Neuronal stem cell (in vitro differentiated cells): Measurements from ENCODE around the gene VPS13D.

Experiments used
- DNase-seq: peaks from one replicate; pipeline ENCODE4 v3.0.0-alpha.2; 2013; ENCODE audit warnings: low spot score
- H2AFZ ChIP-seq: one replicate; pipeline ENCODE4 v1.6.1; 2013; ENCODE audit warnings: mild to moderate bottlenecking, low read length, inconsistent platforms
- H2AK5ac ChIP-seq: 2 replicates; pipeline ENCODE4 v1.6.1; 2013; ENCODE audit warnings: low read depth, mild to moderate bottlenecking, inconsistent platforms, low read length, moderate library complexity, mixed read lengths
- H2BK120ac ChIP-seq: 2 replicates; pipeline ENCODE4 v1.6.1; 2013; ENCODE audit warnings: low read depth, mild to moderate bottlenecking, inconsistent platforms, low read length, moderate library complexity, mixed read lengths
- H2BK12ac ChIP-seq: one replicate; pipeline ENCODE4 v1.6.1; 2013; ENCODE audit warnings: low read length, inconsistent platforms
- H2BK15ac ChIP-seq: 2 replicates; pipeline ENCODE4 v1.6.1; 2013; ENCODE audit warnings: mild to moderate bottlenecking, low read length, inconsistent platforms, mixed read lengths
- H2BK5ac ChIP-seq: one replicate; pipeline ENCODE4 v1.6.1; 2013; ENCODE audit warnings: inconsistent platforms, mild to moderate bottlenecking, low read length, moderate library complexity
- H3K14ac ChIP-seq: one replicate; pipeline ENCODE4 v1.6.1; 2013; ENCODE audit warnings: low read length, inconsistent platforms
- H3K18ac ChIP-seq: 2 replicates; pipeline ENCODE4 v1.6.1; 2013; ENCODE audit warnings: low read length, inconsistent platforms
- H3K23ac ChIP-seq: 2 replicates; pipeline ENCODE4 v1.6.1; 2013; ENCODE audit warnings: low read depth, mild to moderate bottlenecking, mixed read lengths, low read length, inconsistent platforms; ENCODE audit not compliant: poor library complexity
- H3K27ac ChIP-seq: replicated peaks from 3 replicates; pipeline ENCODE4 v1.5.1; 2013; ENCODE audit warnings: low read length, inconsistent platforms
- H3K27me3 ChIP-seq, 3 experiments: 2 replicates each; pipeline ENCODE4 v1.6.1; 2013; ENCODE audit warnings: low read length in 3 of 3, mild to moderate bottlenecking in 2 of 3, inconsistent platforms in 1 of 3, low read depth in 1 of 3, mixed read lengths in 1 of 3, moderate library complexity in 1 of 3; ENCODE audit not compliant: control insufficient read depth in 3 of 3, insufficient read depth in 3 of 3
- H3K36me3 ChIP-seq, 2 donors: replicated peaks in 1 of 2; 2 replicates each; pipeline ENCODE4 v1.6.1; 2013; ENCODE audit warnings: low read length in 2 of 2; ENCODE audit not compliant: control insufficient read depth in 2 of 2, insufficient read depth in 2 of 2
- H3K4ac ChIP-seq: 2 replicates; pipeline ENCODE4 v1.6.1; 2013; ENCODE audit warnings: inconsistent platforms, mild to moderate bottlenecking, low read length, moderate library complexity
- H3K4me1 ChIP-seq, 2 donors: 1 replicate in 1 of 2; 2 replicates in 1 of 2; pipeline ENCODE4 v1.6.1; 2013; ENCODE audit warnings: low read length in 2 of 2, low read depth in 1 of 2; ENCODE audit not compliant: control insufficient read depth in 2 of 2, insufficient read depth in 1 of 2
- H3K4me2 ChIP-seq: one replicate; pipeline ENCODE4 v1.6.1; 2013; ENCODE audit warnings: mild to moderate bottlenecking, low read length, inconsistent platforms; ENCODE audit not compliant: insufficient read depth, poor library complexity, severe bottlenecking
- H3K4me3 ChIP-seq, 2 donors: 2 replicates each; pipeline ENCODE4 v1.5.1; 2013; ENCODE audit warnings: low read length in 2 of 2, mild to moderate bottlenecking in 2 of 2, inconsistent platforms in 1 of 2, moderate library complexity in 1 of 2
- H3K79me1 ChIP-seq: one replicate; pipeline ENCODE4 v1.6.1; 2013; ENCODE audit warnings: low read depth, mild to moderate bottlenecking, inconsistent platforms, low read length, moderate library complexity
- H3K9ac ChIP-seq: one replicate; pipeline ENCODE4 v1.6.1; 2013; ENCODE audit warnings: mild to moderate bottlenecking, low read depth, low read length, inconsistent platforms; ENCODE audit not compliant: poor library complexity
- H3K9me3 ChIP-seq, 2 donors: replicated peaks in 1 of 2; 2 replicates each; pipeline versions ENCODE3 to v1.6.1; 2013; ENCODE audit warnings: low read length in 2 of 2, mild to moderate bottlenecking in 2 of 2, inconsistent platforms in 1 of 2, low read depth in 1 of 2, mixed read lengths in 1 of 2, moderate library complexity in 1 of 2; ENCODE audit not compliant: control insufficient read depth in 2 of 2, insufficient read depth in 1 of 2
- H4K8ac ChIP-seq: one replicate; pipeline ENCODE4 v1.6.1; 2013; ENCODE audit warnings: low read depth, mild to moderate bottlenecking, inconsistent platforms, low read length, moderate library complexity
- H4K91ac ChIP-seq: one replicate; pipeline ENCODE4 v1.6.1; 2013; ENCODE audit warnings: low read length, low read depth, mild to moderate bottlenecking, inconsistent platforms; ENCODE audit not compliant: poor library complexity
- WGBS, 2 donors: extraction: QIAGEN DNeasy Blood & Tissue Kit; methylation state at CpG; one replicate each; pipeline ENCODE4 v1.1.7; 2013; ENCODE audit warnings: missing lambda C conversion rate in 2 of 2, mixed read lengths in 1 of 2; ENCODE audit not compliant: insufficient read length in 2 of 2, insufficient replicate concordance in 1 of 2; ENCODE audit errors: extremely low coverage in 2 of 2; 5-methylcytosine and 5-hydroxymethylcytosine counted together

The VPS13D gene

DNA sequence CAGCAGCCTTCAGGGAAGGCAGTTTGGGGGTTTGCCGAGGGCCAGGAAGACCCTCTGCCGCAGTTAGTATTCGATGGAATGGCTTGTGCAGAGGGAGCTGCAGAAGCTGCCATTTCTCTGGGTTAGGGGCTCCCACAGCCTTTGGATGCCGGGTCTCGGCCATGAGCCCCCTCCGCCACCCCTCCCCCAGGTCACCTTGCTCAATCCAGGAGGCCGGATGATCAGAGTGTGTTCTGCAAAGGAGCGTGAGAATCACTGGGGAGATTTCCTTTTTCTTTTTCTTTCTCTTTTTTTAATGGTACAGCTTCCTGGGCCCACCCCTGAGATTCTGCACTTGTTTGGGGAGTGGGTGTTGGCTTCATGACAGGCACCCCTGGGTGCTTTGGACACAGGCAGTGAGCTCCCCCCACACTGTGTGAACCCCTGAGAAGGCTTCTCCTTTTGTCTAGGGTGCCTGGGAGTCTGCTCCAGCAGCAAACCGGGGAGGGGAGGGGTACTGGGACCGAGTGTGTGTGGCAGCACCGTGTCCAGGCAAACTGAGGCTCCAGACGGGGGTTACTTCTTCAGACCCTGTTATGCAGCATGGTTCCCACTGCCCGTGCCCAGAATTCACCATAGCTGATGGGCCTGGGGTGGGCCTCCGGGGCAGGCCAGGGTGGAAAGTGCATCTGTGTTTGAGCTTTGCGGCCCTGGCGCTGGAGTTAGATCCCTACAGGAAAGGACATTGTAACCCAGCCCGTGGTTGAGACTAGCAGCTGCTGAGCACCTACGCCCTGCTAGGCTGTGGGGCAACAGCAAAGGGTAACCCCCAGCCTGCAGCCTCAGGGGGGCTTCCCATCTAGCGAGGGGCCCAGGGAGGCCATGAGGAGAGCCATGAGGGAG lies 44.6 kb upstream of the VPS13D start:
- H2BK5ac ChIP-seq = peak overlapping the region; percentile 89
- WGBS, 2 donors = no CpG with 5 or more reads among the region's 19 CpGs
- H2AK5ac ChIP-seq = peak overlapping the region; percentile 95
- H3K9ac ChIP-seq = no peak overlapping the region
- peak overlapping the region; percentile 99 for H2BK12ac ChIP-seq
- H3K4me3 ChIP-seq = no peak overlapping the region
- H3K4ac ChIP-seq = peak overlapping the region; percentile 98
- peak overlapping the region; percentile 57 for H2BK15ac ChIP-seq
- peak overlapping the region; percentile 84 for H2AFZ ChIP-seq
- peaks cover 0 to 3% of the 10 kb centered on the region in 2 donors for H3K9me3 ChIP-seq
- no peak overlapping the region for H4K8ac ChIP-seq
- H2BK120ac ChIP-seq = peak overlapping the region; percentile 90
- peak overlapping the region; percentile 44 for H3K23ac ChIP-seq
- H3K14ac ChIP-seq = peak overlapping the region; percentile 43
- no peaks in the 10 kb centered on the region for H3K79me1 ChIP-seq
- H3K27me3 ChIP-seq = no peaks in the 10 kb centered on the region
- DNase-seq = no peak
- H3K4me2 ChIP-seq = no peak overlapping the region
- H3K4me1 ChIP-seq = peaks cover 11 to 21% of the 10 kb centered on the region in 2 donors
- peak overlapping the region; percentile 90 for H4K91ac ChIP-seq
- H3K18ac ChIP-seq = peak overlapping the region; percentile 99
- H3K27ac ChIP-seq = peak overlapping the region; percentile 80
- H3K36me3 ChIP-seq = no peaks in the 10 kb centered on the region

DNA sequence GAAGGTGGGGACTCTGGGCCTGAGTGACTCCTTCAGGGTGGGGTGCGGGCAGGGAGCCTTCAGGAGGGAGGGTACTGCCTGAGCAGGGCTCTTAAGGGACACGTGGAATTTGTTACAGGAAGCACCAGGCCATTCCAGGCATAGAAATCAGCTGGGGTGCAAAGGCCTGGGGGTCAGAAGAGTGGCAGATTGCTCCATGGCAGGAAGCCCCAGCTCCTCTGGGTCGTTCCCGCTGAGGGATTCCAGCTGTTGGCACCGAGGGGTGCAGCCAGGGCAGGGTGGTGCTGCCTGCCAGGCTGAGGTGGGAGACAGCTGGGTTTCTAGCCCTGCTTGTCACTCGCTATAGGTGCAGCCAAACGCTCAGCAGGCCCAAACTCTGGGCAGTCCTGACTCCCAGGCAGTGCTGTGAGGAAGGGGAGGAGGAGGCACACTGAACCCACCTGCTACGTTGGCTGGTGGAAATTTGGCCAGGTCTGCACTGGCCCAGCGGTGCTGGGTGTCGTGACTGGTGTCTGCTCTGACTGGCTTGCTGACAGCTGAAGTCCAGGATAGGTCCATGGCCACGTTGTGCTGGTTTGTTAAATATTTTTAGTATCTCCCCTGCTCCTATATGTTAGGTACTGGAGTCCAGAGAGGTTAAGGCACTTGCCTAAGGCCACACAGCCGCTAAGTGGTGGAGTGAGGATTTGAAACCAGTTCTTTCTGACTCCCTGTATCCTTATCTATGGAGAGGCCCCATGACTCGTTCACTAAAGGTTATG lies 43.7 kb upstream of the VPS13D start:
- Histone ChIP-seq H4K91ac (peak overlapping the region; percentile 73), H3K4ac (peak overlapping the region; percentile 39), H3K4me3 (no peak overlapping the region), H3K4me2 (no peak overlapping the region), H3K4me1 (peaks cover 11 to 21% of the 10 kb centered on the region in 2 donors), H3K9ac (peak overlapping the region; percentile 64), H3K36me3 (no peaks in the 10 kb centered on the region), H2AFZ (peak overlapping the region; percentile 8), H4K8ac (no peak overlapping the region), H2AK5ac (peak overlapping the region; percentile 95), H2BK120ac (peak overlapping the region; percentile 90), H3K14ac (no peak overlapping the region), H3K9me3 (peaks cover 0 to 3% of the 10 kb centered on the region in 2 donors), H3K79me1 (no peaks in the 10 kb centered on the region), H3K27ac (no peak overlapping the region), H3K18ac (peak overlapping the region; percentile 58), H2BK5ac (peak overlapping the region; percentile 89), H3K23ac (peak overlapping the region; percentile 44), H2BK15ac (peak overlapping the region; percentile 57), H2BK12ac (peak overlapping the region; percentile 91), H3K27me3 (peaks cover 0 to 1% (median 0%) of the 10 kb centered on the region in 3 experiments)
- no peak for DNase-seq
- WGBS, 2 donors = no CpG with 5 or more reads among the region's 13 CpGs

DNA sequence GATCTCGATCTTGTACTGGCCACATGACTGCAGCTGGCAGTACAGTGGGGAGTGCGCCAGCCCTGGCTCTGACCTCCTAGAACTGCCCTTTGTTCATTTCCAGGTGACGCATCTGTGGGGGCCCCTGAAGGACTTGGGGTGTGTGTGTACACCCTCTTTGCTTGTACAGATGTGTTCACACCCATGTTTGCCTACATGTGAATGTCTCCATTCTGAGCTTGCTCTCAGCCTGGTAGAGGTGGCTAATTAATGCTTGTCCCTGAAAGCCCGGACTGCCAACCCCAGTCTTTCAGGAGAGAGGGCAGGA lies 43.2 kb upstream of the VPS13D start:
- DNase-seq = no peak
- Histone ChIP-seq H3K4me3 (no peak overlapping the region), H2AK5ac (no peak overlapping the region), H4K8ac (no peak overlapping the region), H2BK15ac (no peak overlapping the region), H3K9me3 (peaks cover 0 to 3% of the 10 kb centered on the region in 2 donors), H3K4ac (no peak overlapping the region), H3K4me2 (no peak overlapping the region), H2BK120ac (no peak overlapping the region), H2BK5ac (no peak overlapping the region), H2AFZ (no peak overlapping the region), H3K18ac (peak overlapping the region; percentile 33), H3K79me1 (no peaks in the 10 kb centered on the region), H3K27ac (no peak overlapping the region), H3K9ac (no peak overlapping the region), H3K14ac (no peak overlapping the region), H3K27me3 (peaks cover 0 to 2% (median 0%) of the 10 kb centered on the region in 3 experiments), H3K36me3 (no peaks in the 10 kb centered on the region), H3K23ac (no peak overlapping the region), H4K91ac (no peak overlapping the region), H2BK12ac (no peak overlapping the region), H3K4me1 (peaks cover 11 to 21% of the 10 kb centered on the region in 2 donors)
- no CpG with 5 or more reads among the region's 4 CpGs for WGBS, 2 donors

DNA sequence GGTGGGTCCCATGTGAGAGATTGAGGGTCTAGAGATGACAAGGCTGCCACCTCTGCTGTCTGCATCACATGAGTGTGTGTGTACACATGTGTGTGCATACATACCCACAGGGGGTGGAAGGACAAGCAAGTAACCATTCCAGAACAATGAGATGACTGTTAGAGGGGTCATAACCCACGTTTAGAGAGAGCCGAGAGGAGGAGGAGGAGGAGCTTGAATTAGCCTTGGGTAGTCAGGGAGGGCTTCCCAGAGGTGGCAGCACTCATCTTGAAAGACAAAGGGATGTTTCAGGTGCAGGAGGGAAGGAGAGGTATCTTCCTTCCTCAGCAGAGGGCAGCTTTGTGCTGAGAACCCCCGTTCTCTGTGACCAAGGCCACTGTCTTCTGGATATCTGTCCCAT lies 41.7 kb upstream of the VPS13D start:
- Histone ChIP-seq H2BK15ac (peak overlapping the region; percentile 76), H2BK5ac (peak overlapping the region; percentile 45), H3K9me3 (peaks cover 0 to 3% of the 10 kb centered on the region in 2 donors), H2BK12ac (peak overlapping the region; percentile 42), H3K23ac (peak overlapping the region; percentile 11), H3K36me3 (no peaks in the 10 kb centered on the region), H3K27me3 (peaks cover 0 to 2% (median 0%) of the 10 kb centered on the region in 3 experiments), H3K79me1 (no peaks in the 10 kb centered on the region), H3K14ac (peak overlapping the region; percentile 0), H3K4ac (no peak overlapping the region), H4K91ac (peak overlapping the region; percentile 20), H3K4me3 (no peak overlapping the region), H2BK120ac (no peak overlapping the region), H3K4me1 (peaks cover 12 to 21% of the 10 kb centered on the region in 2 donors), H4K8ac (no peak overlapping the region), H2AFZ (no peak overlapping the region), H3K18ac (peak overlapping the region; percentile 80), H3K4me2 (no peak overlapping the region), H3K9ac (no peak overlapping the region), H2AK5ac (peak overlapping the region; percentile 98), H3K27ac (no peak overlapping the region)
- WGBS, 2 donors = no CpG with 5 or more reads among the region's 3 CpGs
- DNase-seq = no peak
